ENCODE results near the gene PAGE2.
"Not testable (repeated sequence)": the region's sequence is repeated elsewhere in the genome, so short reads cannot be mapped to it uniquely, and the experiment has no call there.

The PAGE2 gene

DNA sequence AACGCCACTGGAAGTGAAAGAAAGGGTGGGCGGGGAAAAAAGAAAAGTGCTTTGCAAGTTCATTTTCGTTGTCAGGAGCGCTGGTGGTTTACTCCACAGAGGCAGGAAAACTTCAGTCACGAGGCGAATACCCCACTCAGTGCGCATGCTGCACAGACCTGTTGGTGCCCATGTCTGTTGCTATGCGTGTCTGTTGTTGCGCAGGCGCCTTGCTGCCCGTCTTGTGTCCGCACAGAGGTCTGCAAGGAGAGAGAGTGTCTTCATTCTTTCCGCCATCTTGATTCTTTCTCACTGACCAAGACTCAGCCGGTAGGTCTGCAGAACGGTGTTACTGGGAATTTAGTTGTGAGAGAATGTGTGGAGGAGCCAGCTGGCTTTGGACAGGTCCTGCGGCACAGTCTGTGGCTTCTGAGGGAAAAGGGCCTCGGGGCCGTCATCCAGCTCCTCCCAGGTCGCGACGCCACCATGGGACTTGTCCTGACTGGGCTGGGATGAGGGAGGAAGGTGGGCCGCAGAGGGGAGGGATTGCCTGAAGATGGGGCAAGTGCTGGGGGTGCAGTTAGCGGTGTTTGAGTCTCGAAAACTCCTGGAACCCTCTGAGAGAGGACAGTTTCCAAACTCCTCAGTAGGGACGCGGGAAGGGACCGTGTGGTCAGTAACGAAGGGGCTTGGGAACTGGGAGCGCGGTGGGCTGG is at the start of gene PAGE2:
Gene PAGE2 (plus strand): TSS at position 224 of the 695 bp plus-strand sequence. CDS start 1,003 bp downstream, outside the sequence.
- DNase-seq: no peak

DNA sequence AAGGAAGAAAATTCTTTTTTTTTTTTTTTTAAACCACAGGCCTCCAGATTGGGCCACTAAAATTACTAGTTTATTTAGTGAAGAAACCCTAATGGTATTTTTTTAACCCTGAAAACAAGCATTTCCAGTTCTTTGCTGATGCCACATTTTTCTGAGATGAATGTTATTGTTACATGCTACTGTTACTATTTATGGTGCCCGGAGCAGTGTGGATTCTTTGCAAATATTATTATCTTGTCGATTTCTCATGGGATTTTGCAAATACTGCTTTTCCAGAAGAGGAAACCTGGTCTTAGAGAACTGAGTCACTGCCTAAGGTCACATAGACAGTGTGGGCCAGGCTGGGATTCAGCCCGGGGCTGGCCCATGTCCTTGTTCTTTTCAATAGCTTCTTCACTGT is 49.3 kb upstream of the PAGE2 start:
- no peak for DNase-seq

DNA sequence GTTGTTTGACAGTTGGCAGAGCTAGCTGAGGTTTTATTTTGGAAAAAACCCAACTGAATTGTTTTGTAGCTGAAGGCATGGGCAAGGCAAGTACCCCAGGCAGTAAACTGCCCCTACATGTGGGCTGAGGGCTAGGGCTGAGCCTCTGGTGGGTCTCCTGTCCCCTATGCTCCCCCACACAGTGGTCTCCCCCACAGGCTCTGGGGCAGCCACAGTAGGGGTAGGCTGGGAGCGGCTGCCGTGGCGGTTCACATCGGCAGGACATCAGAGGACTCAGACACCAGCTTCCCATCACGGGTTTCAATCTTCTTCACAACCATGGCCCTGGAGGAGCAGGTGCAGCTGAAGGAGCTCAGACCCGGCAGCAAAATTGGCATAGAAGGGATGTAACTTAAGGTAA is 47.3 kb upstream of the PAGE2 start:
- DNase-seq: no peak

- not testable (repeated sequence) for DNase-seq
Observed at GRCh38 chrX:55050599-55050998, 38.2 kb upstream of the PAGE2 start.

DNA sequence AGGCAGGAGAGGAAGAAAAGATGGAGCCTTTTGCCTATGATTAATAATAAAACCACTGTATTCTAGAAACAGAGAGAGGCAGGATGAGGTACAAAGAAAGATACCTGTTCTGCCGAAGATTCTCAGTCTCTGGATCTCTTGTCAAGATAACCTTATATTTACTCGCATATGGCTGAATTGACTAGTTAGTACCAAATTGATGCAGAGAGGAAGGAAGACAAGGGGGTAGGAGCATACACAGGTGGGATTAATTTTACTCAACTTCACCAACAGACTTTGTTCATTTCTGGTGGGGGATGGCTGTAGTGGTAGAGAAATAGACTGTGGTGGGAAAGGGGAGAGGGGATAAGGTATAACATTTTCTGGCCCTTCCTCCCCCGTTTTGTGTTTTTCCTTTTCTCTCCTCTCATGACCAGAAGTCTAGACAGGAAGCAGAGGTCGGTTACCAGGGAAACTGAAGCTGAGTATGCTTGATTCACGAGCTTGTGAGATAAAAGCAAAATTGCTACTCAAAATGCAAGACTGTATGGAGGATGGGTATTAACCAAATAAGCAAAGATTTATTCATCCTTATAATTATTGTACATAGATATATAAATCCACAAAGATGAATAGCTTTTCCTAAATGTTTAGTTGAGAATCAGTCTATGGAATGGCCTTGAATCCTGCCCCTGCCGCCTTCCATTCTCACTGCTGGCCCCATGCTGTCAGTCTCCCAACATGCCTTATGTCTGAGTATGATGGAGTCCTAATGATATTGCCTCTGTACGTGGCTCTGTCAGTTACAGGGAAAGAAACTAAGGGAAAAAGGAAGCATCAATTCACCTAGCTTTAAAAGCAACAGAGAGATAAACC is 31.8 kb upstream of the PAGE2 start:
- no peak for DNase-seq

DNA sequence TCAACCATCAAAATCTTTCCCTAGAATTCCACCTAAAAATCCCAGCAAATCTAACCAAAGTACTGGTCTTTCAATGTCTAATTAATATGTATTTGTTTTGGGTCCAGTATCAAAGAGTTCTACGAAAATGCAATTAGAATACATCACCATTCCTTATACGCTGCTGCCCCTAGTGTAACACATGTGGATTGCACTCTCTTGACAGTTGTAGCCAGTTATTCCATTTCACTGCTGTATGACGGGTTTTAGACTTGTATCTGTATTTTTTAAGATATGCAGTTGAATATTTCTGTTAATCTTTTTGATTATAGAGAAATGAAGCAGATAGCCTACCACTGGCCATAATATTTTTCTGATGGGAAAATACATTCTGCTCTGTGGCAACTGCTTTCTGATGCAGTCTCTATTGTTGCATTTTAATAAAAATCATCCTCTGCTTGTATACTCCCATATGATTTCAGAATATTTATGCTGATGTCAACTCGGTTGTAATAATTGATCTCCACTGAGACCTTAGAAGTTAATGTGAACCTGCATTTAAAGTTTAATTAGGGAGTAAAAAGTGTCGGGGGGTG is 31.1 kb upstream of the PAGE2 start:
- DNase-seq: no peak

GRCh38 chrX:55067180-55067579 is 21.6 kb upstream of the PAGE2 start:
- DNase-seq: not testable (repeated sequence)

DNA sequence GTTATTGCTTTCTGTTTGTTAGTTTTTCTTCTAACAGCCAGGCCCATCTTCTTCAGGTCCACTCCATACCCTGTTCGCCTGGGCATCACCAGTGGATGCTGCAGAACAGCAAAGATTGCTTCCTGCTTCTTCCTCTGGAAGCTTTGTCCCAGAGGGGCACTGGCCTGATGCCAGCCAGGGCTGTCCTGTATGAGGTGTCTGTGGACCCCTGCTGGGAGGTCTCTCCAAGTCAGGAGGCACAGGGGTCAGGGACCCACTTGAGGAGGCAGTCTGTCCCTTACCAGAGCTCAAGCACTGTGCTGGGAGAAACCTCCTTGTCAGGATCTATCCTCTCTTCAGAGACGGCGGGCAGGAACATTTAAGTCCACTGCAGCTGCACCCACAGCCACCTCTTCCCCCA is 16.5 kb upstream of the PAGE2 start:
- no peak for DNase-seq

GRCh38 chrX:55074851-55075467 is 13.9 kb upstream of the PAGE2 start, which contains the start of gene PAGE2B:
TSS of gene PAGE2B (plus strand) at chrX:55075030. CDS start at chrX:55076042, 1,012 bp downstream.
- no peak for DNase-seq

- no peak for DNase-seq
Observed at GRCh38 chrX:55098691-55099090, 9.9 kb downstream of the PAGE2 start.

DNA sequence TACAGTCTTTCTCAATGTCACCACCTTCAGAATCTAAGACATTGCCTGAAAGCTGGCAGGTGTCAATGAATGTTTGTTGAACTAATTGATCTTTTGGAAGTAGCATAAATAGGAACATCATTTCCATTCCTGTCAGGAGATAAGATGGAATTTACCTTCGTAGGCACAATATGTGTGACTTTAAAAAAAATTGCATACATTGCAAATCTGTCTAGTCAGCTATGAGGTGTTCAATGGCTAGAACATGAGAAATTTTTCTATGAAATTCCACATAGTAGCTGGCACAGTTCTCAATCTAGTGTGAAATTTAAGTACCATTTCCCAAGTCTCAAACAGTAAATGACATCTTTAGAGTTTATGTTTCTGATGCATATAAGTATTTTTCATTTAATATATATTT is 10.3 kb downstream of the PAGE2 start:
- no peak for DNase-seq

DNA sequence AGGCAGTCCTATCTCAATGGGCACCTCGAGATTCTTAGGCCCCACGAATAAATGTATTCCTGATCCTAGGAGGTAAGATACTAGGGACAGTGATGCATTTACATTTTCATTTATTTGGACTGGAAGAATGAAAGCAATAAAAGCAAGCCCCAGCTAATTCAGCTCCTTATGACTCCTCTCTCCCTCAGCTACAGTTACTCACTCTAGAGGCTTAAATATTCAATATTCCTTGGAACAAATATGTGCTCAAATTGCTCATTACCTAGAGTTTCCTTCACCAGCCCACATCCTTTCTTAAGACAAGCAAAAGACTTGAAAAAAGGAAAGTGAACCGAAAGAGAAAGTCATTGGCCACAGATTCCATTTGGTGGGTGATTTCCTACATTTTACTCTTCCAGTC is 13.9 kb downstream of the PAGE2 start:
- DNase-seq: no peak

DNA sequence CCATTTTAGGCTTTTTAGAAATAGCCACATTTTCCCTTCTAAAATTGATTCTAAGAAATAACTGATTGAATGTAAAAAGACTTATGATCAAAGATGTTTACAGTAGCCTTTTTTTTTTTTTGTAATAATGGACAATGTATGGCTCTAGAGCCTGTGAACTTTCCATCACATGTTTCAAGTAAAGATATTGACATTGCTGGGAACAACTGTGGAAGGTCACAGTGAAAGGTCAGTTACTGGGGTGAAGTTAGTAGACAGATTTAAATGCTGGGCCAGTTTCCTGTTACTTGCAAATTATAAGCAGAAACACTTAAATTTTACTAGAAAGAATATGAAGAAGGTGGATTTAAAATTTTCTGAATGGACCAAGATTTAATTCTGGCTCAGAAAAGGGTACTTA is 18.4 kb downstream of the PAGE2 start:
- no peak for DNase-seq

DNA sequence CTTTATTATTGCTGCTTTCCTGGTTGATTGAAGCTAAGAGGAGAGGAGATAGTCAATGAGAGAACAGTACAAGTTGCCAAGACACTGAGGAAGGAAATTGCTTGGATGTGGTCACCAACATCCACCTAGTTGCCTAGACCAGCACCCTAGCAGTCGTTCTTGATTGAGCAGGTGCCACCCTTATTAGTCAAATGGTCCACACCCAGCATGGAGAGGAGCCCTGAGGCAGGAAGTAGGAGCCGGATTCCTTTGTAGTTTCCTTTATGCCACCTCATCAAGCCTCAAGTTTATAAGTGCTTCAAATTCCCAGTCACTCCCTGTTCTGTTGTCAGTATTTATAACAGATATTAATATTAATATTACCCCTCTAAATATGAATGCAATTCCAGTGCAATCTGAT is 19.1 kb downstream of the PAGE2 start:
- no peak for DNase-seq

GRCh38 chrX:55109306-55109705 is 20.5 kb downstream of the PAGE2 start:
- DNase-seq: no peak

- DNase-seq: no peak
Observed at GRCh38 chrX:55111578-55112254, 22.9 kb downstream of the PAGE2 start.

DNA sequence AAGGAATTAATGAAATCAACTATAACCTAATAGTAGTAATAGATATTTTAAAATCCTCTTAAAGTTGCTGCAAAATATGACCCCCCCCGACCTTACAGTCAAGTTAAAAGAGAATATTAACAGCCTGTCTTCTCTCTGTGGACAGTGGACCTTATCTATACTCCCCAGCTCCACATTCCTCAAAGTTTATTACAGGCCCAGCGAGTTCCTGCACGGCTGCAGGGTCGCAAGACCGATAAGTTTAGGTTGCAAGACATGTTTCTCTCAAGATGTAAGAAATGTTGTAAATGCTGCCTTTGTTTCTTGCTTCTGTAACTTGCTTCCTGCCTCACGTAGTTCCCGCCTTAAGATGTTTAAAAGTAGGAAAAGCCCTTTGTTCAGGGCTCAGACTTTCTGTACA is 27.8 kb downstream of the PAGE2 start:
- DNase-seq: not testable (repeated sequence)

GRCh38 chrX:55118574-55118973 is 29.8 kb downstream of the PAGE2 start:
- DNase-seq: no peak

DNA sequence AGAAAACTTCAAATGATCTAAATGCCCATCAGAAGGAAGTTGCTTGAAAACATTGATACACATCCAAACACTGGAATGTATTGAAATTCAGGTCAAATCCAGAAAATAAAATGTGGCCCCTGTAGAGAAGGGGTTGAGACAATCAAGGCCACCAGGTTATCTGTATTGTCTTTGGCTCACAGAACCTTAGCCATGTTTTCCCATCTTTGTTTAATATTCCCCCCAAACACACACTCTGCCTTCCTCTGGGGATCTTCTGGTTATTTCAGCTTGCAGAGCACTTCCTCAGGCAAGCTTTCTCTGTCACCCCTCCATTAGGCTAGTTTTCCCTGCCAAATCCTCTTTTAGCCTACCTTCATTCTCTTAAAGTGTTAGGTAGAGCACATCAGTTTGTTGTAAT is 30.5 kb downstream of the PAGE2 start:
- DNase-seq: no peak

- DNase-seq: no peak
Observed at GRCh38 chrX:55119712-55120111, 30.9 kb downstream of the PAGE2 start.

GRCh38 chrX:55120761-55121358 is 32.0 kb downstream of the PAGE2 start:
- no peak for DNase-seq

GRCh38 chrX:55123900-55124299 is 35.1 kb downstream of the PAGE2 start:
- DNase-seq: no peak

Measured in 8988T (cell line).